Activated CD4-positive, alpha-beta T cell treated with anti-CD3 and anti-CD28 coated beads, Interleukin-2, amount 10 ng/mL, durations not matched to agents 24 days and 14 days (primary cell): ENCODE results near the gene TP53I11. TPM values are rescaled to one million over a fixed set of nuclear protein-coding genes. Genes with fewer than 3 reads are reported as not detected.

Experiments
- DNase-seq: peaks from one replicate; pipeline ENCODE4 v3.0.0; 2022
- H3K27ac Mint-ChIP-seq: one replicate; pipeline ENCODE4 v1.8.0; 2022; ENCODE audit warnings: mild to moderate bottlenecking, mixed read lengths
- H3K27me3 Mint-ChIP-seq: one replicate; pipeline ENCODE4 v1.8.0; 2022; ENCODE audit warnings: mixed read lengths
- H3K36me3 Mint-ChIP-seq: one replicate; pipeline ENCODE4 v1.8.0; 2022; ENCODE audit warnings: low read depth, mild to moderate bottlenecking, mixed read lengths
- H3K4me1 Mint-ChIP-seq: one replicate; pipeline ENCODE4 v1.8.0; 2021; ENCODE audit warnings: mixed read lengths
- H3K4me3 Mint-ChIP-seq: one replicate; pipeline ENCODE4 v1.8.0; 2022; ENCODE audit warnings: mild to moderate bottlenecking, moderate library complexity, mixed read lengths
- H3K9me3 Mint-ChIP-seq: one replicate; pipeline ENCODE4 v1.8.0; 2021; ENCODE audit warnings: mixed read lengths
- intact Hi-C: fragments of 100-400 bp; cut with micrococcal nuclease; formaldehyde crosslinking; loops from one replicate; pipeline ENCODE4 v1.15.1; 2023
- total RNA-seq: library from RNA; stranded (reverse); gene quantifications from 2 replicates; pipeline ENCODE4 v1.2.3, GENCODE V29; 2022

Gene TP53I11
- total RNA-seq, 1 donor from 2014 or later, result 9.1 TPM

GRCh38 chr11:44915621-44916020 lies 35.1 kb downstream of the TP53I11 start:
- no peak for DNase-seq
- no peaks in the 10 kb centered on the region for H3K36me3 Mint-ChIP-seq
- H3K9me3 Mint-ChIP-seq, result no peaks in the 10 kb centered on the region
- H3K27ac Mint-ChIP-seq, result no peak overlapping the region
- peaks cover 4% of the 10 kb centered on the region for H3K4me1 Mint-ChIP-seq
- intact Hi-C loops, result no loop called here
- no peaks in the 10 kb centered on the region for H3K27me3 Mint-ChIP-seq
- no peak overlapping the region for H3K4me3 Mint-ChIP-seq

DNA sequence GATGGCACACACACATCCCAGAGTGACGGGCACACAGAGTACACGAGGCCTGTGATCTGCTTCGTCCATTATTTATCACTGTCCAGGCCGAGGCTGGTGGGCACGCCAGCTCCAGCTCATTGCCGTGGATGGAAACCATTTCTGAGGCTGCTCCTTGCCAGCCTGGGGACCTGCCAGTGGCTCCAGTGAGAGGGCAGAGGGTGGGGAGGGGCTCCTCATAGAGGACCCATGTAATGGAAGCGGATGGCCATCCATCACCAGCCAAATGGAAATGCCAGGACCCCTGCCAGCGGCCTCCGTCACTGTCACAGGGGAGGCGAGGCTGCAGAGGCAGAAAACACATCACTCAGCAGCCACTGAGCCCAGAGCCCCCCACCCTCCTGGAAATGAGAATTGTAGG lies 35.7 kb downstream of the TP53I11 start:
- intact Hi-C loops, result no loop called here
- H3K36me3 Mint-ChIP-seq, result no peaks in the 10 kb centered on the region
- H3K4me3 Mint-ChIP-seq, result no peak overlapping the region
- no peaks in the 10 kb centered on the region for H3K27me3 Mint-ChIP-seq
- no peak for DNase-seq
- no peak overlapping the region for H3K27ac Mint-ChIP-seq
- peaks cover 4% of the 10 kb centered on the region for H3K4me1 Mint-ChIP-seq
- H3K9me3 Mint-ChIP-seq, result no peaks in the 10 kb centered on the region

GRCh38 chr11:44914105-44914504 lies 36.6 kb downstream of the TP53I11 start:
- Mint-ChIP-seq H3K36me3 (no peaks in the 10 kb centered on the region), H3K27ac (no peak overlapping the region), H3K27me3 (no peaks in the 10 kb centered on the region), H3K4me3 (no peak overlapping the region), H3K4me1 (peaks cover 4% of the 10 kb centered on the region), H3K9me3 (no peaks in the 10 kb centered on the region)
- no peak for DNase-seq
- intact Hi-C loops, result no loop called here

DNA sequence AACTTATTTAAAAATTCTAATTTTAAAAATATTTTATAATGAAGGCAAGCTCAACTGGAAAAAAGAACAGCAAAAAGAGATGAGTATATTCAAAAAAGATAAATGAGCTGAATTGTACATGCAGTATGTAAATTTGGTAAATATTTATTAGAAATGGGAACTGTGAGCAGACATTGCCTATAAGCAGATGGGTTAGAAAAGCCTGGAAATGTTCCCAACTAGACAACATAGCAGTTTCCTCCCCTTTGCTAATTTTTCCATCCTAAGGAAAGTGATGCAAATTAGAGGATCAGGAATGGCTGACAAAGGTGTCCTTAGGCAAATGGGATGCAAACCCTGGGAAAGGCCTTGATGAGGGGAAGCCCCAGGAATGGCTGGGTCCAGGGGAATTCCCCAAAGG lies 37.2 kb downstream of the TP53I11 start:
- peaks cover 4% of the 10 kb centered on the region for H3K4me1 Mint-ChIP-seq
- no peaks in the 10 kb centered on the region for H3K9me3 Mint-ChIP-seq
- no peaks in the 10 kb centered on the region for H3K27me3 Mint-ChIP-seq
- H3K36me3 Mint-ChIP-seq, result no peaks in the 10 kb centered on the region
- no peak for DNase-seq
- no peak overlapping the region for H3K4me3 Mint-ChIP-seq
- intact Hi-C loops, result no loop called here
- H3K27ac Mint-ChIP-seq, result no peak overlapping the region

GRCh38 chr11:44912270-44912987 lies 38.3 kb downstream of the TP53I11 start:
- no peaks in the 10 kb centered on the region for H3K36me3 Mint-ChIP-seq
- H3K27me3 Mint-ChIP-seq, result no peaks in the 10 kb centered on the region
- intact Hi-C loops, result no loop called here
- H3K4me1 Mint-ChIP-seq, result peaks cover 4% of the 10 kb centered on the region
- H3K27ac Mint-ChIP-seq, result no peak overlapping the region
- no peak overlapping the region for H3K4me3 Mint-ChIP-seq
- DNase-seq, result no peak
- no peaks in the 10 kb centered on the region for H3K9me3 Mint-ChIP-seq

- peaks cover 4% of the 10 kb centered on the region for H3K4me1 Mint-ChIP-seq
- no peaks in the 10 kb centered on the region for H3K27me3 Mint-ChIP-seq
- intact Hi-C loops, result loop anchor here (1.0 to 2.0 kb wide), 4 partner anchors 184 to 354 kb away; no protein-coding TSS in a partner anchor
- H3K36me3 Mint-ChIP-seq, result no peaks in the 10 kb centered on the region
- H3K9me3 Mint-ChIP-seq, result no peaks in the 10 kb centered on the region
- DNase-seq, result peak; percentile 95
- no peak overlapping the region for H3K4me3 Mint-ChIP-seq
- H3K27ac Mint-ChIP-seq, result no peak overlapping the region
These were observed 39.5 kb downstream of the TP53I11 start for GRCh38 chr11:44911029-44911814.

- Mint-ChIP-seq H3K4me3 (no peak overlapping the region), H3K4me1 (peaks cover 4% of the 10 kb centered on the region), H3K36me3 (no peaks in the 10 kb centered on the region), H3K9me3 (no peaks in the 10 kb centered on the region), H3K27me3 (no peaks in the 10 kb centered on the region), H3K27ac (no peak overlapping the region)
- intact Hi-C loops, result loop anchor here (2.0 kb wide), 3 partner anchors 252 to 354 kb away; no protein-coding TSS in a partner anchor
- no peak for DNase-seq
These were observed 40.1 kb downstream of the TP53I11 start for GRCh38 chr11:44910591-44910990.

DNA sequence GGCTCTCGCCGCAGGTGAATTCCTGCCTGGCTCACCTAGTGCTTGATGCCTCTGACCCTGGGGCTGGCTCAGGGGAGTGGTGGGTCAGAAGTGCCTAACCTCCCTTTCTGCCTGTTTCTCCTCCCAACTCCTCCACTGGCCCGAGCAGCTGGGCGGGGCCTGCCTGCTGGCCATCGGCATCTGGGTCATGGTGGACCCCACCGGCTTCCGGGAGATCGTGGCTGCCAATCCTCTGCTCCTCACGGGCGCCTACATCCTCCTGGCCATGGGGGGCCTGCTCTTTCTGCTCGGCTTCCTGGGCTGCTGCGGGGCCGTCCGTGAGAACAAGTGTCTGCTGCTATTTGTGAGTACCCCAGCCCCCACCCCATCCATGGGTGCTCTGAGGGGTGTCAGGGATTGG lies 41.1 kb downstream of the TP53I11 start:
- intact Hi-C loops, result no loop called here
- Mint-ChIP-seq H3K9me3 (no peaks in the 10 kb centered on the region), H3K27ac (no peak overlapping the region), H3K36me3 (no peaks in the 10 kb centered on the region), H3K4me3 (no peak overlapping the region), H3K27me3 (no peaks in the 10 kb centered on the region), H3K4me1 (peaks cover 4% of the 10 kb centered on the region)
- DNase-seq, result no peak

DNA sequence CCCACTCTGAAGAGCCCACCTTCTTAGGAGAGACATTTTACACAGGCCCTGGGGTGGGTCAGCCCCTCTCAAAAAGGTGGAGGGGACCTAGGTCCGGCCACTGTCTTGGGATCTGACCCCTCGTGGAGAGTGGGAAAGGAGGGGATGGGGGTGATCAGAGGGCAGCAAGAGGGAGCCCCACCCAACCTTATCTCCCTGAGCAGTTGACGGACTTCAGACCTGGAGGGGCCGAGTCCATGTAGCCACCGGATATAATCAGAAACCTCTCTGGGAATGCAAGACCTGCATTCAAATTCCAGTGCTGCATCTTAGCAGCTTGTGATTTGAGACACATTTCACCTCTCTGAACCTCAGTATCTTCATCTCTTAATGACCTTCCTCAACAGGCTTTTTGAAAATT lies 44.0 kb downstream of the TP53I11 start:
- intact Hi-C loops, result no loop called here
- H3K27ac Mint-ChIP-seq, result no peak overlapping the region
- no peaks in the 10 kb centered on the region for H3K36me3 Mint-ChIP-seq
- no peaks in the 10 kb centered on the region for H3K27me3 Mint-ChIP-seq
- no peaks in the 10 kb centered on the region for H3K9me3 Mint-ChIP-seq
- H3K4me1 Mint-ChIP-seq, result peaks cover 4% of the 10 kb centered on the region
- DNase-seq, result no peak
- no peak overlapping the region for H3K4me3 Mint-ChIP-seq

DNA sequence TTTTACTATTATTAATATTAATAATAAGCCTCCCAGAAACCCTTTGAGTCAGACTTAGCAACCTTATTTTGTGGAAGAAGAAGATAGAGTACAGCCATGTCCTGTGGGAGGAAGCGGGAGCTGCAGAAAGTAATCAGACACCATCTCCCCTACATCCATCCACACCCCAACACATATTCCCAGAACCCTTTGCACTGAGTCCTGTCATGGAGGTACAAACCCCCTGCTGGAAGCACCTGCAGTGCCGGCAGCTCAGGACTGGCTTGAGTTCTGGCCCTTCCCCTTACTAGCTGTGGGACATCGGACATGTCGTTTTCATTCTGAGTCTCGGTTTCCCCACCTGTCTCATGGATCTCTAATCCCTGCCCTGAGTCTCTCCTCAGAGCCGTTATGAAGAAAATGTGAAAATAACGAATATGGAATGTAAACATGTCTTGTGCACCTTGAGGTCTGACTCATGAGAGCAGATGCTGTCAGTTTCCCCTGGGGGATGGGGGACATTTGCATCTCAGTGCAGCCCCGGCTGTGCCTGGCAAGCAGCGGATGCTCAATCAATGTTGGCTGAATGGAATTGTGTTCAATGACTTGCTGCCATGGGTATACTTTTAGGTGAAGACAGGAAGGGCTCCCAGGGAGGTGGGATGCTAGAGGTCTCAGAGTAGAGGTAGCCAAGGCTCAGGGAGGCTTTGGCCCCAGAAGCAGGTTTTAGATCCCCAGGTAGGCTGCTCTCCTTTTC lies 45.4 kb downstream of the TP53I11 start:
- Mint-ChIP-seq H3K27me3 (no peaks in the 10 kb centered on the region), H3K4me3 (no peak overlapping the region), H3K9me3 (no peaks in the 10 kb centered on the region)

DNA sequence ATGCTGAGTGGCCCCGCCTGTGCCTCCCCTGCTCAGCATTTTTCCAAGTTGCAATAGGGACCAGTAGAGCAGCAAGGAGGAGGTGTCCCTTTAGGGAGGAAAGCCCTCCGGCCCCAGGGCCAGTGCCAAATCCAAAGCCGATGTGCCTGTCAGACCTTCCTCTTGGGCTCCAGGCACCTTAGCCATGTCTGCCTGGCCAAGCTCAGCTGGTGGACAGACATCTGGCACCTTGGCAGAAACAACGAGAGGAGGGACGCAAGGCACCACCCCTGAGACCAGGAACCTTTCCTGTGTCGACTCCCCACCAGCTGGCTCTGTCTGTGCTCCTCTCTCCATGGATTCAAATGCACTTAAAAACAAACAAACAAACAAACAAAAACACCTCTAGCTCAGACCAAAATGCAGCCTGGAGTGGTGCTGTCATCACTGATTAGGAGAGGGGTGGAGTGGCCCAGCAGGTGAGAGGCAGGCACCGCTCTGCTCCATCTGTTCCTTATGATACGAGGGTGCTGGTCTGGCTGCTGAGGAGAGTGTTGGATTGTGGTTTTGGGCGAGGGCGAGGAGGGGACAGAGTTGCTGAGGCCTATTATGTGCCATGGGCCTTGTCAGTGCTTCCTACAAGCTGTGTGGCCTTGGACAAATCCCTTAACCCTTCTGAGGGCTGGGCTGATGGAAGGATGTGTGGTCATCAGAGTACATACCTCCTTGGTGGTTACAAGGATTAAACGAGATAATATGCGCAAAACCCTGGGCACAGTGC lies 46.2 kb downstream of the TP53I11 start:
- no peaks in the 10 kb centered on the region for H3K27me3 Mint-ChIP-seq
- no peaks in the 10 kb centered on the region for H3K36me3 Mint-ChIP-seq
- intact Hi-C loops, result no loop called here
- H3K4me3 Mint-ChIP-seq, result no peak overlapping the region
- H3K9me3 Mint-ChIP-seq, result no peaks in the 10 kb centered on the region
- no peaks in the 10 kb centered on the region for H3K4me1 Mint-ChIP-seq
- no peak for DNase-seq
- H3K27ac Mint-ChIP-seq, result no peak overlapping the region

More for the DNA sequence above, 45.4 kb downstream of the TP53I11 start:
- H3K36me3 Mint-ChIP-seq, result no peaks in the 10 kb centered on the region
- H3K27ac Mint-ChIP-seq, result no peak overlapping the region
- intact Hi-C loops, result no loop called here
- DNase-seq, result no peak
- H3K4me1 Mint-ChIP-seq, result no peaks in the 10 kb centered on the region

DNA sequence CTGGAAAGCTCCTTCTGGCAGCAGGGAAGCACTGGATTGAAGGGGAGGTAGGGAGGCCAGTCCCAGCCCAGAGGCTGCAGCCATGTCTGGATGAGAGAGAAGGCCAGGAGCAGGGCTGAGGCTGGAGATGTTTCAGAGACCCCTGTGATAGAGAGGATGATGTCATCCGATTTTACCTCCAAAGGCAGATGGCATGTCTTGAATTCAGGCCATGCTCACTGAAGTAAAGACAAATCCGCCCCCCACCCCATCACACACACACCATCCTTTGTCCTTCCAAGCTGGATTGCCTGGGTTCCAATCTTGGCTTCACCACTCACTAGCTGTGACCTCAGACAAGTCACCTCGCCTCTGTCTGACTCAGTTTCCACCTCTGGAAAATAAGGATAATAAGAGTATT lies 47.2 kb downstream of the TP53I11 start:
- no peak for DNase-seq
- Mint-ChIP-seq H3K9me3 (no peaks in the 10 kb centered on the region), H3K4me1 (no peaks in the 10 kb centered on the region), H3K36me3 (no peaks in the 10 kb centered on the region), H3K4me3 (no peak overlapping the region), H3K27me3 (no peaks in the 10 kb centered on the region), H3K27ac (no peak overlapping the region)
- intact Hi-C loops, result no loop called here

- Mint-ChIP-seq H3K4me1 (no peaks in the 10 kb centered on the region), H3K27me3 (no peaks in the 10 kb centered on the region), H3K36me3 (no peaks in the 10 kb centered on the region), H3K4me3 (no peak overlapping the region), H3K9me3 (no peaks in the 10 kb centered on the region), H3K27ac (no peak overlapping the region)
- intact Hi-C loops, result no loop called here
- DNase-seq, result no peak
These were observed 47.6 kb downstream of the TP53I11 start for GRCh38 chr11:44903035-44903434.
